Measurements from ENCODE around the gene AADACL4. TPM values are rescaled to one million over a fixed set of nuclear protein-coding genes. Genes with fewer than 3 reads are reported as not detected.
"Not testable (repeated sequence)": the region's sequence is repeated elsewhere in the genome, so short reads cannot be mapped to it uniquely, and the experiment has no call there.

The AADACL4 gene
- total and polyA plus RNA-seq, 9 of the 15 experiments (the other 6 are each of a cell fraction or from before 2014, with no cell fraction given): not detected

DNA sequence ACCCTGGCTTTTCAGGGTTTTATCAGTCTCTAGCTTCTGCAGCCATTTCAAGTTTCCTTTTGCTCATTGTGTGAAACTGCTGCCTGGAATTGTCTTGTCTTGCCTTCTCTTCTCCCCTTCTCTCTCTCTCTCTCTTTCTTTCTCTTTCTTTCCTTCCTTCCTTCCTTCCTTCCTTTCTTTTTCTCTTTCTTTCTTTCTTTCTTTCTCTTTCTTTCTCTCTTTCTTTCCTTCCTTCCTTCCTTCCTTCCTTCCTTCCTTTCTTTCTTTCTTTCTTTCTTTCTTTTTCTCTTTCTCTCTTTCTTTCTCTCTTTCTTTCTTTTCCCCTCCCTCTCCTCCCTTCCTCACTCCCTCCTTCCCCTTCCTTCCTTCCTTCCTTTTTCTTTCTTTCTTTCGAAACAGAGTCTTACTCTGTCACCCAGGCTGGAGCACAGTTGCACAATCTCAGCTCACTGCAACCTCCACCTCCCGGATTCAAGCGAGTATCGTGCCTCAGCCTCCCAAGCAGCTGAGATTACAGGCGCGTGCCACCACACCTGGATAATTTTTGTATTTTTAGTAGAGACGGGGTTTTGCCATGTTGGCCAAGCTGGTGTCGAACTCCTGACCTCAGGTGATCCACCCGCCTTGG is 14.1 kb downstream of the AADACL4 start (continued):
- TF ChIP-seq ZBTB40 (IDR thresholded peaks at IDR 0.05) (peak; percentile 26; the same call in 1 of the 2 replicates), ZNF512 (tag; IDR thresholded peaks at IDR 0.05) (peak; percentile 100), ARID2 (IDR thresholded peaks at IDR 0.05) (peak; percentile 66), THRAP3 (IDR thresholded peaks at IDR 0.05; ENCODE audit: borderline replicate concordance) (peak; percentile 98), ZSCAN29 (IDR thresholded peaks at IDR 0.05) (peak; percentile 48; the same call in 1 of the 2 replicates), NFIC (IDR thresholded peaks at IDR 0.05) (peak; percentile 33), NR2C1 (IDR thresholded peaks at IDR 0.05) (peak; percentile 48), RBM39 (optimal IDR thresholded peaks at IDR 0.05; ENCODE audit: low read depth, low read length) (peak; percentile 93), NCOA4 (IDR thresholded peaks at IDR 0.05; ENCODE audit: partially characterized antibody) (peak; percentile 91), HLTF (IDR thresholded peaks at IDR 0.05) (peak; percentile 96), CC2D1A (IDR thresholded peaks at IDR 0.05) (peak; percentile 69; the same call in 1 of the 2 replicates), NFATC3 (IDR thresholded peaks at IDR 0.05) (peak; percentile 68; the same call in 1 of the 2 replicates), ZC3H8 (IDR thresholded peaks at IDR 0.05) (peak; percentile 94), CBFA2T3 (IDR thresholded peaks at IDR 0.05) (peak; percentile 41; the same call in 1 of the 2 replicates)
- TF ChIP-seq ZBTB40 (CRISPR knock-in tag; IDR thresholded peaks at IDR 0.05); NR2C1 (tag; IDR thresholded peaks at IDR 0.05): not testable (repeated sequence)

All from K562 (cell line).